ENCODE data around the gene CTRL.

The CTRL gene

DNA sequence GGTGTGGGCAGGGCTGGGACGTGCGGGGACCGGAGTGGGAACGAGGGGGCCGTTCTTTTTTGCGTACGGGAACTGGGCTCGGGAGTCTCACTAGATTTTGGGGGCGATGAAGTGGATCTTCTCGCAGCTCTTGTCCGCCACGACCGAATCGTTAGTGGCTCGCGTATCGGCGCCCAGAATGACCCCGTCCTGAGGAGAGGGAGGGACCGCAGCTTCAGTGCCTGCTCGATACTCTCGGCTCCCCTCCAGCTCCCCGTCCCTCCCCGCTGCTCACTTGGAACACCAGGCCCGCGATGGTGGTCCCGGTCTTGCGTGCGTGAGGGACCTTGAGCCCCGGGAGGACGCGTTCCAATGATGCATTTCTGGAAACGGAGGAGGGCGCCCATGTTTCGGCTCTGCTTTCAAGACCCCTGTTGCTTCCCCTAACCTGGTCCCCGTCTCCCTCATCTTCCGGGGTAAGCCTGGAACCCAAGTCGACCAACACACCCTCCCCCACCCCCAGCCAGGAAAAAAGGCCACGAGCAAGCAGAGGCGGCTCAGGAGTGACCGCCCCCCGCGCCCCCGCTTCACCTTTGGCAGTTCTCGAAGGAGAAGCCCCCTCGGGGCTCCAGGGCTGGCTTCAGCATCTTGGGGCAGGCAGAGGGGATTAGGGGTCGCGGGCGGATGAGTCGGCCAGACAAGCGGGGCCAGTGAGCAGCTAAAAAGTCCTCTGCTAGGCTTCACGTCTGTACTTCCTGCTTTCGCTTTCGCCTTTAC is 4.6 kb upstream of the CTRL start, which contains the start of gene PSMB10 (continued):
- no peak for TF ChIP-seq ZNF530 (tag by site-specific recombination; IDR thresholded peaks at IDR 0.05; ENCODE audit: low read depth)
- TF ChIP-seq ZNF76 (tag by site-specific recombination; IDR thresholded peaks at IDR 0.05; ENCODE audit: borderline replicate concordance, low read depth): peak; percentile 6; the same call in 1 of the 2 replicates
- TF ChIP-seq HOXC10 (CRISPR knock-in tag; IDR thresholded peaks at IDR 0.05): no peak
- TF ChIP-seq, protein P1, sequence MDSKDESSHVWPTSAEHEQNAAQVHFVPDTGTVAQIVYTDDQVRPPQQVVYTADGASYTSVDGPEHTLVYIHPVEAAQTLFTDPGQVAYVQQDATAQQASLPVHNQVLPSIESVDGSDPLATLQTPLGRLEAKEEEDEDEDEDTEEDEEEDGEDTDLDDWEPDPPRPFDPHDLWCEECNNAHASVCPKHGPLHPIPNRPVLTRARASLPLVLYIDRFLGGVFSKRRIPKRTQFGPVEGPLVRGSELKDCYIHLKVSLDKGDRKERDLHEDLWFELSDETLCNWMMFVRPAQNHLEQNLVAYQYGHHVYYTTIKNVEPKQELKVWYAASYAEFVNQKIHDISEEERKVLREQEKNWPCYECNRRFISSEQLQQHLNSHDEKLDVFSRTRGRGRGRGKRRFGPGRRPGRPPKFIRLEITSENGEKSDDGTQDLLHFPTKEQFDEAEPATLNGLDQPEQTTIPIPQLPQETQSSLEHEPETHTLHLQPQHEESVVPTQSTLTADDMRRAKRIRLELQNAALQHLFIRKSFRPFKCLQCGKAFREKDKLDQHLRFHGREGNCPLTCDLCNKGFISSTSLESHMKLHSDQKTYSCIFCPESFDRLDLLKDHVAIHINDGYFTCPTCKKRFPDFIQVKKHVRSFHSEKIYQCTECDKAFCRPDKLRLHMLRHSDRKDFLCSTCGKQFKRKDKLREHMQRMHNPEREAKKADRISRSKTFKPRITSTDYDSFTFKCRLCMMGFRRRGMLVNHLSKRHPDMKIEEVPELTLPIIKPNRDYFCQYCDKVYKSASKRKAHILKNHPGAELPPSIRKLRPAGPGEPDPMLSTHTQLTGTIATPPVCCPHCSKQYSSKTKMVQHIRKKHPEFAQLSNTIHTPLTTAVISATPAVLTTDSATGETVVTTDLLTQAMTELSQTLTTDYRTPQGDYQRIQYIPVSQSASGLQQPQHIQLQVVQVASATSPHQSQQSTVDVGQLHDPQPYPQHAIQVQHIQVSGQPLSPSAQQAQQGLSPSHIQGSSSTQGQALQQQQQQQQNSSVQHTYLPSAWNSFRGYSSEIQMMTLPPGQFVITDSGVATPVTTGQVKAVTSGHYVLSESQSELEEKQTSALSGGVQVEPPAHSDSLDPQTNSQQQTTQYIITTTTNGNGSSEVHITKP (tag by site-specific recombination; IDR thresholded peaks at IDR 0.05): 0 out of 2 replicates have a peak, but pooled peaks have one; percentile 41
- TF ChIP-seq, protein P2, sequence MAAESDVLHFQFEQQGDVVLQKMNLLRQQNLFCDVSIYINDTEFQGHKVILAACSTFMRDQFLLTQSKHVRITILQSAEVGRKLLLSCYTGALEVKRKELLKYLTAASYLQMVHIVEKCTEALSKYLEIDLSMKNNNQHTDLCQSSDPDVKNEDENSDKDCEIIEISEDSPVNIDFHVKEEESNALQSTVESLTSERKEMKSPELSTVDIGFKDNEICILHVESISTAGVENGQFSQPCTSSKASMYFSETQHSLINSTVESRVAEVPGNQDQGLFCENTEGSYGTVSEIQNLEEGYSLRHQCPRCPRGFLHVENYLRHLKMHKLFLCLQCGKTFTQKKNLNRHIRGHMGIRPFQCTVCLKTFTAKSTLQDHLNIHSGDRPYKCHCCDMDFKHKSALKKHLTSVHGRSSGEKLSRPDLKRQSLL (tag by site-specific recombination; IDR thresholded peaks at IDR 0.05): 0 out of 2 replicates have a peak, but pooled peaks have one; percentile 63
- TF ChIP-seq ZBTB1 (tag by site-specific recombination; IDR thresholded peaks at IDR 0.05): no peak
- TF ChIP-seq ZNF624 (tag by site-specific recombination; IDR thresholded peaks at IDR 0.05): no peak
- TF ChIP-seq ZNF404 (tag by site-specific recombination; IDR thresholded peaks at IDR 0.05): no peak
- TF ChIP-seq ZSCAN23 (tag by site-specific recombination; IDR thresholded peaks at IDR 0.05): no peak
- TF ChIP-seq ZBTB20 (tag by site-specific recombination; IDR thresholded peaks at IDR 0.05): peak; percentile 45
- 0 out of 2 replicates have a peak, but pooled peaks have one; percentile 0 for TF ChIP-seq ZNF366 (tag by site-specific recombination; conservative IDR thresholded peaks at IDR 0.05)
- no peak for TF ChIP-seq ZNF311 (tag by site-specific recombination; IDR thresholded peaks at IDR 0.05; ENCODE audit: borderline replicate concordance)
- peak; percentile 95 for TF ChIP-seq ZBTB17 (tag by site-specific recombination; IDR thresholded peaks at IDR 0.05)
- 0 out of 2 replicates have a peak, but pooled peaks have one; percentile 11 for TF ChIP-seq ZNF501 (tag by site-specific recombination; IDR thresholded peaks at IDR 0.05)
- TF ChIP-seq, protein P3, sequence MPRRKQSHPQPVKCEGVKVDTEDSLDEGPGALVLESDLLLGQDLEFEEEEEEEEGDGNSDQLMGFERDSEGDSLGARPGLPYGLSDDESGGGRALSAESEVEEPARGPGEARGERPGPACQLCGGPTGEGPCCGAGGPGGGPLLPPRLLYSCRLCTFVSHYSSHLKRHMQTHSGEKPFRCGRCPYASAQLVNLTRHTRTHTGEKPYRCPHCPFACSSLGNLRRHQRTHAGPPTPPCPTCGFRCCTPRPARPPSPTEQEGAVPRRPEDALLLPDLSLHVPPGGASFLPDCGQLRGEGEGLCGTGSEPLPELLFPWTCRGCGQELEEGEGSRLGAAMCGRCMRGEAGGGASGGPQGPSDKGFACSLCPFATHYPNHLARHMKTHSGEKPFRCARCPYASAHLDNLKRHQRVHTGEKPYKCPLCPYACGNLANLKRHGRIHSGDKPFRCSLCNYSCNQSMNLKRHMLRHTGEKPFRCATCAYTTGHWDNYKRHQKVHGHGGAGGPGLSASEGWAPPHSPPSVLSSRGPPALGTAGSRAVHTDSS (tag by site-specific recombination; IDR thresholded peaks at IDR 0.05): no peak
- TF ChIP-seq ZNF335 (tag by site-specific recombination; conservative IDR thresholded peaks at IDR 0.05): peak; percentile 83
- no peak for TF ChIP-seq ZNF211 (tag by site-specific recombination; IDR thresholded peaks at IDR 0.05; ENCODE audit: low read depth)
- no peak for TF ChIP-seq ZNF544 (tag by site-specific recombination; IDR thresholded peaks at IDR 0.05)

DNA sequence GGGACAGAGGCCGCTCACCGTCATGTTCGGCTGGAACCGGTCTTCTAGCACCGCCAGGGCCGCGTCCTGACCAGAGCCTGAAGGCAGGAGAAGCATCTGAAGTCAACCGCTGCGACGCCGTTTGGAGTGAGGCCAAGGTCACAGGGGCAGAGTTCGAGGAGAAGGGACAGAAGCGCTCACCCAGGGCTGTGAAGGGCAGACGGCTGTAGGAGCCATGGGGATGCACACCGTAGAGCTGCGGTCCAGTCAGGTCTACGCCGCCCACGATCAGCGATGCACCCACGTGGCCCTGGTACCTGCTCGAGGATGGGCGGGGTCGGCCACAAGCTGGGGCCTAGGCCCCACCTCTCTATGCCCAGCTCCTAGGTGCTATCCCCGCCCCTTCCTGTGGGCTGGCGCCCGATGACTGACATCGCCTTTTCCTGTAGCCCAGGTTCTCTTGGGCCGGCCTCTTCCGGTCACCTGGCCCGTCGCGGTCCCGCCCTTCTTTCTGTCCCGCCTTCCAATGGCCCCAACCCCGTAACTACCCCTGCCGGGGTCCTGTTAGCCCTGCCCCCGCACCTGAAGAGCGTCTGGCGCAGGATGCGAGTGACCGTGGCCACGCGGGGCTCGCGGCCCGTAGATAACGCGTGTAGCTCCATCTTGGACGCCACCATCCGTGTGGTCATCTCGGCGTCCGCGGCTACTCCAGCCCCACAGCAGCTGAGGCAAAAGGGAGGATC is 3.9 kb upstream of the CTRL start:
- H3K27ac ChIP-seq (ENCODE audit: extremely low read depth, low read depth, low read length): peak overlapping the region; percentile 69
- no peaks in the 10 kb centered on the region for H3K4me1 ChIP-seq (ENCODE audit: control insufficient read depth, insufficient read depth, low read length)
- POLR2A ChIA-PET: interaction anchor here (0.6 to 2.5 kb wide), 31 partner anchors 9 to 414 kb away, joined by 3 to 16 read pairs (median 4); partner anchors contain the start of genes ACD, CTCF, DDX28 and DUS2
- H3K4me3 ChIP-seq (ENCODE audit: low read depth, low read length): peak overlapping the region; percentile 92
- no peaks in the 10 kb centered on the region for H3K9me3 ChIP-seq (ENCODE audit: control insufficient read depth, insufficient read depth, low read depth, low read length)
- H3K36me3 ChIP-seq (ENCODE audit: control insufficient read depth in 2 of 2, insufficient read depth in 1 of 2, low read length in 2 of 2): peaks cover 0 to 22% of the 10 kb centered on the region in 2 experiments; a peak in 2 of 3 replicates
- CTCF ChIA-PET: interaction anchor here (0.6 to 2.6 kb wide), 15 partner anchors 9 to 454 kb away, joined by 3 to 17 read pairs (median 4); partner anchors contain the start of gene NRN1L
- TF ChIP-seq ZNF664 (tag by site-specific recombination; IDR thresholded peaks at IDR 0.05): no peak
- peak; percentile 87 for TF ChIP-seq BCL11A (tag by site-specific recombination; IDR thresholded peaks at IDR 0.05; ENCODE audit: low read depth)
- TF ChIP-seq BCL11B (tag by site-specific recombination; IDR thresholded peaks at IDR 0.05; ENCODE audit: low read depth): peak; percentile 91
- TF ChIP-seq OSR2 (tag by site-specific recombination; IDR thresholded peaks at IDR 0.05): no peak
- no peak; the same call in 1 of the 2 replicates for TF ChIP-seq ZBTB48 (tag by site-specific recombination; IDR thresholded peaks at IDR 0.05)
- no peak for TF ChIP-seq ZNF837 (tag by site-specific recombination; IDR thresholded peaks at IDR 0.05)
- TF ChIP-seq ZNF670 (tag by site-specific recombination; IDR thresholded peaks at IDR 0.05; ENCODE audit: low read depth): no peak
- no peak for TF ChIP-seq ZNF571 (tag by site-specific recombination; IDR thresholded peaks at IDR 0.05)
- TF ChIP-seq ZFP3 (tag by site-specific recombination; IDR thresholded peaks at IDR 0.05; ENCODE audit: low read depth): no peak
- TF ChIP-seq MEIS1 (CRISPR knock-in tag; IDR thresholded peaks at IDR 0.05; ENCODE audit: borderline replicate concordance): no peak
- TF ChIP-seq, protein P4, sequence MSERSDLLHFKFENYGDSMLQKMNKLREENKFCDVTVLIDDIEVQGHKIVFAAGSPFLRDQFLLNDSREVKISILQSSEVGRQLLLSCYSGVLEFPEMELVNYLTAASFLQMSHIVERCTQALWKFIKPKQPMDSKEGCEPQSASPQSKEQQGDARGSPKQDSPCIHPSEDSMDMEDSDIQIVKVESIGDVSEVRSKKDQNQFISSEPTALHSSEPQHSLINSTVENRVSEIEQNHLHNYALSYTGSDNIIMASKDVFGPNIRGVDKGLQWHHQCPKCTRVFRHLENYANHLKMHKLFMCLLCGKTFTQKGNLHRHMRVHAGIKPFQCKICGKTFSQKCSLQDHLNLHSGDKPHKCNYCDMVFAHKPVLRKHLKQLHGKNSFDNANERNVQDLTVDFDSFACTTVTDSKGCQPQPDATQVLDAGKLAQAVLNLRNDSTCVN (tag by site-specific recombination; optimal IDR thresholded peaks at IDR 0.05): peak; percentile 74

Measured in HEK293 (cell line).